Astrocyte (in vitro differentiated cells and primary cell): ENCODE data around the gene TNFAIP1. TPM values are rescaled to one million over a fixed set of nuclear protein-coding genes. Genes with fewer than 3 reads are reported as not detected.

ENCODE experiments used
- DNase-seq: peaks from one replicate; pipeline ENCODE4 v3.0.0-alpha.2; 2010; ENCODE audit warnings: low read depth
- FAIRE-seq: peaks from 2 replicates; lab custom pipeline; 2011; peaks lifted over from hg19 to GRCh38; lab: Jason Lieb, UNC
- H2AFZ ChIP-seq: 2 replicates; pipeline ENCODE4 v1.6.0; 2012; ENCODE audit warnings: low read depth, low read length, inconsistent platforms
- H3K27ac ChIP-seq: 2 replicates; pipeline ENCODE4 v1.5.1; 2011; ENCODE audit warnings: low read depth, low read length, inconsistent platforms
- H3K27me3 ChIP-seq: 2 replicates; pipeline ENCODE4 v1.6.0; 2011; ENCODE audit warnings: low read length, inconsistent platforms; ENCODE audit not compliant: insufficient read depth
- H3K36me3 ChIP-seq: 2 replicates; pipeline ENCODE4 v1.5.1; 2011; ENCODE audit warnings: low read length, inconsistent platforms; ENCODE audit not compliant: insufficient read depth
- H3K4me1 ChIP-seq: 2 replicates; pipeline ENCODE4 v1.5.1; 2011; ENCODE audit warnings: low read length, inconsistent platforms; ENCODE audit not compliant: insufficient read depth
- H3K4me2 ChIP-seq: 2 replicates; pipeline ENCODE4 v1.6.0; 2012; ENCODE audit warnings: low read length, inconsistent platforms
- H3K4me3 ChIP-seq: 2 replicates; pipeline ENCODE4 v1.5.1; 2011; ENCODE audit warnings: low read depth, mild to moderate bottlenecking, low read length, inconsistent platforms; ENCODE audit not compliant: insufficient read depth
- H3K79me2 ChIP-seq: 2 replicates; pipeline ENCODE4 v1.6.0; 2012; ENCODE audit warnings: mild to moderate bottlenecking, low read length, inconsistent platforms; ENCODE audit not compliant: insufficient read depth
- H3K9ac ChIP-seq: 2 replicates; pipeline ENCODE4 v1.6.0; 2012; ENCODE audit warnings: mild to moderate bottlenecking, low read length, inconsistent platforms
- H3K9me3 ChIP-seq: 2 replicates; pipeline ENCODE4 v1.5.1; 2012; ENCODE audit warnings: low read depth, mild to moderate bottlenecking, low read length, inconsistent platforms; ENCODE audit not compliant: insufficient read depth
- H4K20me1 ChIP-seq: 2 replicates; pipeline ENCODE4 v1.6.0; 2012; ENCODE audit warnings: low read length, inconsistent platforms; ENCODE audit not compliant: insufficient read depth
- H3K27ac Mint-ChIP-seq: one replicate; pipeline ENCODE4 v1.8.0; 2021; ENCODE audit warnings: mild to moderate bottlenecking, mixed read lengths; ENCODE audit not compliant: unreplicated experiment
- H3K27me3 Mint-ChIP-seq: one replicate; pipeline ENCODE4 v1.8.0; 2021; ENCODE audit warnings: low read depth, mixed read lengths; ENCODE audit not compliant: unreplicated experiment
- H3K36me3 Mint-ChIP-seq: one replicate; pipeline ENCODE4 v1.8.0; 2021; ENCODE audit warnings: low read depth, mixed read lengths; ENCODE audit not compliant: unreplicated experiment
- H3K4me1 Mint-ChIP-seq: one replicate; pipeline ENCODE4 v1.8.0; 2021; ENCODE audit warnings: low read depth, mixed read lengths; ENCODE audit not compliant: unreplicated experiment
- H3K4me3 Mint-ChIP-seq: one replicate; pipeline ENCODE4 v1.8.0; 2021; ENCODE audit warnings: mild to moderate bottlenecking, moderate library complexity, mixed read lengths; ENCODE audit not compliant: unreplicated experiment
- H3K9me3 Mint-ChIP-seq: one replicate; pipeline ENCODE4 v1.8.0; 2021; ENCODE audit warnings: mild to moderate bottlenecking, mixed read lengths; ENCODE audit not compliant: unreplicated experiment
- CTCF ChIP-seq: IDR thresholded peaks from 2 replicates; pipeline ENCODE4 v1.5.1; 2011; ENCODE audit warnings: low read depth, mild to moderate bottlenecking, inconsistent platforms, low read length, moderate library complexity; ENCODE audit not compliant: insufficient read depth
- EZH2 ChIP-seq: IDR thresholded peaks from 2 replicates; pipeline ENCODE4 v1.6.1; 2012; ENCODE audit warnings: mild to moderate bottlenecking, low read length, inconsistent platforms; ENCODE audit not compliant: insufficient read depth
- total RNA-seq: library from RNA; stranded (reverse); gene quantifications from 2 replicates; pipeline ENCODE4 v1.2.1, GENCODE V29; 2021

The TNFAIP1 gene
- total RNA-seq, 1 donor from 2014 or later, result 100 TPM

- Mint-ChIP-seq H3K9me3 (no peaks in the 10 kb centered on the region), H3K36me3 (peaks cover 9% of the 10 kb centered on the region), H3K4me3 (peak overlapping the region; percentile 99), H3K27ac (peak overlapping the region; percentile 87), H3K27me3 (no peaks in the 10 kb centered on the region), H3K4me1 (peaks cover 33% of the 10 kb centered on the region)
- H3K4me1 ChIP-seq, result peaks cover 39% of the 10 kb centered on the region
- no peaks in the 10 kb centered on the region for H3K27me3 ChIP-seq
- peak overlapping the region; percentile 99 for H3K9ac ChIP-seq
- peaks cover 75% of the 10 kb centered on the region for H4K20me1 ChIP-seq
- DNase-seq, result no peak
- H3K9me3 ChIP-seq, result no peaks in the 10 kb centered on the region
- no peak for FAIRE-seq
- peak overlapping the region; percentile 95 for H3K4me3 ChIP-seq
- H3K36me3 ChIP-seq, result no peaks in the 10 kb centered on the region
- H3K79me2 ChIP-seq, result peaks cover 85% of the 10 kb centered on the region
- H3K27ac ChIP-seq, result peak overlapping the region; percentile 99
- peak overlapping the region; percentile 95 for H3K4me2 ChIP-seq
- H2AFZ ChIP-seq, result peak overlapping the region; percentile 81
- TF ChIP-seq EZH2 (no peak), CTCF (no peak)
Measured at GRCh38 chr17:28334666-28335200, 828 bp upstream of the TNFAIP1 start.

- Histone ChIP-seq H3K27me3 (no peaks in the 10 kb centered on the region), H2AFZ (no peak overlapping the region), H4K20me1 (peaks cover 81% of the 10 kb centered on the region), H3K9me3 (no peaks in the 10 kb centered on the region), H3K4me2 (peak overlapping the region; percentile 87), H3K4me3 (peak overlapping the region; percentile 95), H3K27ac (peak overlapping the region; percentile 99), H3K4me1 (peaks cover 39% of the 10 kb centered on the region), H3K36me3 (peaks cover 11% of the 10 kb centered on the region), H3K79me2 (peaks cover 95% of the 10 kb centered on the region), H3K9ac (peak overlapping the region; percentile 99)
- peaks cover 8% of the 10 kb centered on the region for H3K36me3 Mint-ChIP-seq
- peak; percentile 95 for DNase-seq
- no peak for FAIRE-seq
- no peaks in the 10 kb centered on the region for H3K9me3 Mint-ChIP-seq
- no peaks in the 10 kb centered on the region for H3K27me3 Mint-ChIP-seq
- TF ChIP-seq CTCF (no peak), EZH2 (no peak)
- peak overlapping the region; percentile 99 for H3K27ac Mint-ChIP-seq
- H3K4me3 Mint-ChIP-seq, result peak overlapping the region; percentile 99
- peaks cover 33% of the 10 kb centered on the region for H3K4me1 Mint-ChIP-seq
Measured at GRCh38 chr17:28335959-28336871, 654 bp downstream of the TNFAIP1 start.
